Hepatocyte (in vitro differentiated cells): ENCODE results near the gene ZNF41.

Source experiments
- EZH2 ChIP-seq: fragments of 200-600 bp; sonication (generic); IDR thresholded peaks from 2 replicates; pipeline ENCODE4 v1.6.1; 2016; ENCODE audit warnings: antibody characterized with exemption, mild to moderate bottlenecking, borderline replicate concordance
- TF ChIP-seq, protein P1 (sequence below): fragments of 200-600 bp; sonication (generic); IDR thresholded peaks from 2 replicates; pipeline ENCODE4 v1.5.1; 2016; ENCODE audit warnings: antibody characterized with exemption, mild to moderate bottlenecking; ENCODE audit not compliant: poor library complexity

DNA sequence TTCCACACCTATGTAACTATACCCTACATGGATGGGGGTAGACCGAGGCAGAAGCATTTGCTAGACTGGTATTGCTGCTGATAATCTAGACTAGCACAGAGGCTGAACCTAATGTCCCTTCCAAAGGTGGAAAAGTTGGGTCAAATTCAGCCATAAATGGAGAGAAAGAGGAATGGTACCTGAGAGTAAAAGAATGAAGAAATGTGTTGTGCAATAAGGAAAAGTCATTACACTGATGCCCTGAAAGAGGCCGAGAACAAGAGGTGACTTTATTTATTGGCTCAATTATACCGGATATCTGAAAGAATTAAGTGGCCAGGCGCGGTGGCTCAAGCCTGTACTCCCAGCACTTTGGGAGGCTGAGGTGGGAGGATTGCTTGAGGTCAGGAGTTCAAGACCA is 52.1 kb downstream of the ZNF41 start:
- TF ChIP-seq, protein P1, sequence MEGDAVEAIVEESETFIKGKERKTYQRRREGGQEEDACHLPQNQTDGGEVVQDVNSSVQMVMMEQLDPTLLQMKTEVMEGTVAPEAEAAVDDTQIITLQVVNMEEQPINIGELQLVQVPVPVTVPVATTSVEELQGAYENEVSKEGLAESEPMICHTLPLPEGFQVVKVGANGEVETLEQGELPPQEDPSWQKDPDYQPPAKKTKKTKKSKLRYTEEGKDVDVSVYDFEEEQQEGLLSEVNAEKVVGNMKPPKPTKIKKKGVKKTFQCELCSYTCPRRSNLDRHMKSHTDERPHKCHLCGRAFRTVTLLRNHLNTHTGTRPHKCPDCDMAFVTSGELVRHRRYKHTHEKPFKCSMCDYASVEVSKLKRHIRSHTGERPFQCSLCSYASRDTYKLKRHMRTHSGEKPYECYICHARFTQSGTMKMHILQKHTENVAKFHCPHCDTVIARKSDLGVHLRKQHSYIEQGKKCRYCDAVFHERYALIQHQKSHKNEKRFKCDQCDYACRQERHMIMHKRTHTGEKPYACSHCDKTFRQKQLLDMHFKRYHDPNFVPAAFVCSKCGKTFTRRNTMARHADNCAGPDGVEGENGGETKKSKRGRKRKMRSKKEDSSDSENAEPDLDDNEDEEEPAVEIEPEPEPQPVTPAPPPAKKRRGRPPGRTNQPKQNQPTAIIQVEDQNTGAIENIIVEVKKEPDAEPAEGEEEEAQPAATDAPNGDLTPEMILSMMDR = no peak
- TF ChIP-seq EZH2 = no peak
